Measurements from ENCODE around the gene CCDC192.

DNA sequence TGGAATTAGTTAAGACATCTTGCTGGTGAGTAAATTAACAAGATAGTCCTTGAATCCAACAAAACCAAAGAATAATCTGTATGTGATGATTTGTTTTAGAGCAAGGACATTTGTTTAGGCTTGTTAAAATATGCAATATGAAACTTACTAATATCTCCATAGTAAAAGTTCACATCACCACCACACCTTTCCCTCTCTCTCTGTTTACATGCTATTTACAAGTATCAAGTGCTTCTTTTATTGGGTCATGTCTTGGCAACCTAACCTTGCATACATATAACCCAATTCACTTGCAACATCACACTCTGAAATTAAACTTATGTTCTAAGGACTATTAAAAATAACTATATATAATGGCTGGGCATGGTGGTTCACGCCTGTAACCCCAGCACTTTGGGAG, 161.3 kb downstream of the CCDC192 start:
- TF ChIP-seq FOXA1 (IDR thresholded peaks at IDR 0.05) (no peak), FOXM1 (IDR thresholded peaks at IDR 0.05; ENCODE audit: borderline replicate concordance) (no peak), NFRKB (IDR thresholded peaks at IDR 0.05) (no peak), ARNT (IDR thresholded peaks at IDR 0.05) (no peak)

Measured in HEK293T (cell line).